Measurements from ENCODE around the gene RREB1.

The RREB1 gene

GRCh38 chr6:7216941-7217621, 109.3 kb downstream of the RREB1 start:
- DNase-seq (ENCODE audit: low read depth, low spot score): peak; percentile 22

GRCh38 chr6:7218406-7218988, 110.7 kb downstream of the RREB1 start:
- no peak for DNase-seq (ENCODE audit: low read depth, low spot score)

DNA sequence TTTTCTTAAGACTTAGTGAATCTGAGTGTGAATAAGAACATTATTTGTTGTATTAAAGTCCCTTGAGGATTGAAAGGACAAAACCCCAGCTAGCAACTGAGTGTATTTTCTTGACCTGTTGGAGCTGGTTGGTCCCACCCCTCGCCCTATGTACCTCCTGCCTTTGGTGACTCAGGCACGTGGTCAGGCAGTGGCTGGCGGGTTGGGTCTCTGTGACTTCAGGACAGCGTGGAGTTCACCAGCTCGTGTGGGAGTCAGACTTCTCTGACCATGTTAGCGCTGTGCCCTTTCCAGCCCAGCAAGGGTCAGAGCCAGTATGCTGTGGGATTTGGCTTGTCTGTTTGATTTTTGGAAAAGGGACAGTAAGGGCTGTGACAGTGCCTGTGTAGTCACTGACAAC, 111.5 kb downstream of the RREB1 start:
- DNase-seq (ENCODE audit: low read depth, low spot score): no peak

GRCh38 chr6:7222197-7222596, 114.4 kb downstream of the RREB1 start:
- no peak for DNase-seq (ENCODE audit: low read depth, low spot score)

DNA sequence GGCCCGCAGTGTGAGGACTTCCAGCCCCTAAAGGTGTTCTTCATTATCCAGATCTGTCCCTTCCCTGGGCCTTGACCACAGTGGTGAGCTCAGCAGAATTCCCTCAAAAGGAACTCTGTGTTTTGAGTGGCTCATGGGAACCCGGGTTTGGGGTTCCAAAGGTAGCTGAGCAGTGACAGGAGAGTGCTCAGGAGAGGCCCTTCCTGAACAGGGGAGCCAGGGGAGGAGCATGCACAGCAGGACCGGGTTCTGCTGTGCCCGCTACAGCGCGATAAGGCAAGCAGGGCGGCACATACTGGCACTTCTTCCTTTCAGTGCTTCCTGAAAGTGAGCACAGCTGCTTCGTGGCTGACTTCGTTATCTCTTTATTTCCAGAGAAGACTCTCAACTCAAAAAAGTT, 117.0 kb downstream of the RREB1 start:
- no peak for DNase-seq (ENCODE audit: low read depth, low spot score)

GRCh38 chr6:7228662-7229375, 121.1 kb downstream of the RREB1 start:
- no peak for DNase-seq (ENCODE audit: low read depth, low spot score)

DNA sequence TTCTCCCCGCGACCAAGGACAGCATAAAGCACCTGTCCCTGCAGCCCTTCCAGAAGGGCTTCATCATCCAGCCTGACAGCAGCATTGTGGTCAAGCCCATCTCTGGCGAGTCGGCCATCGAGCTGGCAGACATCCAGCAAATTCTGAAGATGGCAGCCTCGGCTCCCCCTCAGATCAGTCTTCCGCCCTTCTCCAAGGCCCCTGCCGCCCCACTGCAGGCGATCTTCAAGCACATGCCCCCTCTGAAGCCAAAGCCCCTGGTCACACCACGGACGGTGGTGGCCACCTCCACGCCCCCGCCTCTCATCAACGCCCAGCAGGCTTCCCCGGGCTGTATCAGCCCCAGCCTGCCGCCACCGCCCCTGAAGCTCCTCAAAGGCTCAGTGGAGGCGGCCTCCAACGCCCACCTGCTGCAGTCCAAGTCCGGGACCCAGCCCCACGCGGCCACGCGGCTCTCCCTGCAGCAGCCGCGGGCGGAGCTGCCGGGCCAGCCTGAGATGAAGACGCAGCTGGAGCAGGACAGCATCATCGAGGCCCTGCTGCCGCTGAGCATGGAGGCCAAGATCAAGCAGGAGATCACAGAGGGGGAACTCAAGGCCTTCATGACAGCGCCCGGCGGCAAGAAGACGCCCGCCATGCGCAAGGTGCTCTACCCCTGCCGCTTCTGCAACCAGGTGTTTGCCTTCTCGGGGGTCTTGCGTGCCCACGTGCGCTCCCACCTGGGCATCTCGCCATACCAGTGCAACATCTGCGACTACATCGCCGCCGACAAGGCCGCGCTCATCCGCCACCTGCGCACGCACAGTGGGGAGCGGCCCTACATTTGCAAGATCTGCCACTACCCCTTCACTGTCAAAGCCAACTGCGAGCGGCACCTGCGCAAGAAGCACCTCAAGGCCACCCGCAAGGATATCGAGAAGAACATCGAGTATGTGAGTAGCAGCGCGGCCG, 121.9 kb downstream of the RREB1 start:
- DNase-seq (ENCODE audit: low read depth, low spot score): no peak

DNA sequence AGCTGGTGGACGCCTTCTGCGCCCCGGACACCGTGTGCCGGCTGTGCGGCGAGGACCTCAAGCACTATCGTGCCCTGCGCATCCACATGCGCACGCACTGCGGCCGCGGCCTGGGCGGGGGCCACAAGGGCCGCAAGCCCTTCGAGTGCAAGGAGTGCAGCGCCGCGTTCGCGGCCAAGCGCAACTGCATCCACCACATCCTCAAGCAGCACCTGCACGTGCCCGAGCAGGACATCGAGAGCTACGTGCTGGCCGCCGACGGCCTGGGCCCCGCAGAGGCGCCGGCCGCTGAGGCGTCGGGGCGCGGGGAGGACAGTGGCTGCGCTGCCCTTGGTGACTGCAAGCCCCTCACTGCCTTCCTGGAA, 122.5 kb downstream of the RREB1 start:
- DNase-seq (ENCODE audit: low read depth, low spot score): no peak

DNA sequence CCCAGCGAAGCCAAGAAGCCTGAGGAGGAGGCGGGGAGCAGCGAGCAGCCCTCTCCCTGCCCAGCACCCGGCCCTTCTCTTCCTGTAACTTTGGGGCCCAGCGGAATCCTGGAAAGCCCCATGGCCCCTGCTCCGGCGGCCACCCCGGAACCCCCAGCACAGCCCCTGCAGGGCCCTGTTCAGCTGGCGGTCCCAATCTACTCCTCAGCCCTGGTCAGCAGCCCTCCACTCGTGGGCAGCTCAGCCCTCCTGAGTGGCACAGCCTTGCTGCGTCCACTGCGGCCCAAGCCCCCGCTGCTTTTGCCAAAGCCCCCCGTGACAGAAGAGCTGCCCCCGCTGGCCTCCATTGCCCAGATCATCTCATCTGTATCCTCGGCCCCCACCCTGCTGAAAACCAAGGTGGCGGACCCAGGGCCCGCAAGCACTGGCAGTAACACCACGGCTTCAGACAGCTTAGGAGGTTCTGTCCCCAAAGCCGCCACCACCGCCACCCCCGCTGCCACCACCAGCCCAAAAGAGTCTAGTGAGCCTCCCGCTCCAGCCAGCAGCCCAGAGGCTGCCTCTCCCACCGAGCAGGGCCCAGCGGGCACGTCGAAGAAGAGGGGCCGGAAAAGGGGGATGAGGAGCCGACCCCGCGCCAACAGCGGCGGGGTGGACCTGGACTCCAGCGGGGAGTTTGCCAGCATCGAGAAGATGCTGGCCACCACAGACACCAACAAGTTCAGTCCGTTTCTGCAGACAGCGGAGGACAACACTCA, 123.4 kb downstream of the RREB1 start:
- no peak for DNase-seq (ENCODE audit: low read depth, low spot score)

- DNase-seq (ENCODE audit: low read depth, low spot score): no peak
Observed at GRCh38 chr6:7232351-7232750, 124.6 kb downstream of the RREB1 start.

- no peak for DNase-seq (ENCODE audit: low read depth, low spot score)
Observed at GRCh38 chr6:7234547-7234946, 126.8 kb downstream of the RREB1 start.

- DNase-seq (ENCODE audit: low read depth, low spot score): no peak
Observed at GRCh38 chr6:7235712-7236305, 128.0 kb downstream of the RREB1 start.

DNA sequence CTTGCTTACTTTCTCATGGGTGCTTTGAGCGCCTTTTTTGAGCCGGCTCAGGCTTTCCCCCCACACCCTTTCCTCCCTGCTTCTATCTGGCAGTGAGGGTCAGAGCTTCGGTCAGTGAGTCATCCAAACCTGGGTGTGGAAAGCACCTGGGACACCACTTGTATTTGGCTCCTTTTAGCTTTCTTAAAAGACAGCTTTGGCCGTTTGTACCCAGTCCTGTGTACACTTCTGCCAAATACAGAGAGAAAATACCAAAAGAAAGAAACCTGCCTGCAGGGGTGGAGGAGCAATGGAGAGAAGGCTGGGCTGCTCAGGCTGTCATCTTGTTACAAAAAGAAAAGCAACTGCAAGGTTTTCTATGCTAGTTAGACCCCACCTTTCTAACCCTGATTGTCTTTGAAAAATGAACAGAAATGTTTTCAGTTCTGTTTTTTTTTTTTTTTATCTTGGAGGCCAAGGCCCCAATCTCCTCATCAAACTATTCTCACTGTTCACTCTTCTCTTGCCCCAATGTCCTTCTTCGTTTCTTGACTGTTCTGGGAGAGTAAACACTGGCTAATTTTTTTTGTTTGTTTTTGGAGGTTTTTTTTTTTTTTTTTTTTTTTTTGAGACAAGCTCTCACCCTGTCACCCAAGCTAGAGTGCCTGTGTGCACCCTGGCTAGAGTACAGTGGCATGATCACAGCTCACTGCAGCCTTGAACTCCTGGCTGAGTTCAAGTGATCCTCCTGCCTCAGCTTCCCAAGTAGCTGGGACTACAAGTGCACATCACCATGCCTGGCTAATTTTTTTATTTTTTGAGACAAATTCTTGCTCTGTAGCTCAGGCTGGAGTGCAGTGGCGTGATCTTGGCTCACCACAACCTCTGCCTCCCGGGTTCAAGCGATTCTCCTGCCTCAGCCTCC, 128.8 kb downstream of the RREB1 start:
- no peak for DNase-seq (ENCODE audit: low read depth, low spot score)

DNA sequence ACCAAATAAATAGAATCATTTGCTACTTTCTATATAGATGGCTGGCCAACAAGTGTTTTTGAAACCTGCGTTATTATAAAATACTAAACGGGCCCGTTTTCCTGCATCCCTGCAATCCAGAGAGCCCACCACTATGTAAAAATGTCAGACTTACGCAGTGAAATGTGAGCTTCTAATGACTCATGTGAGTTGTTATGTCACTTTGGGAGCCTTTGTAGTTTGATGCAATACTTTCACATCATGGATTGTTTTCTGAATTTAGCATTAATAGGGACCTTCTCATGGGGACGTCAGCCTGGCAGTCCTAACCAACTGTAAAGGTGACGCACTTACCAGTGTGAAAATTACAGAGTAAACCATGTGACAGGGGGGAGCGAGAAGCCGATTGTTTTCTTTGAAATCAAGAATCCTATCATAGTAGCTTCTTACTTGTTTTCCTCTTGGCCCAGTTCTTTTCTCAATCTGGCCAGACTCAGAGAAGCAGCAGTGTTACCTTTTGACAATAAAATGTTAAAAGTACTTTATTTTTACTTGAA, 130.0 kb downstream of the RREB1 start:
- DNase-seq (ENCODE audit: low read depth, low spot score): no peak

DNA sequence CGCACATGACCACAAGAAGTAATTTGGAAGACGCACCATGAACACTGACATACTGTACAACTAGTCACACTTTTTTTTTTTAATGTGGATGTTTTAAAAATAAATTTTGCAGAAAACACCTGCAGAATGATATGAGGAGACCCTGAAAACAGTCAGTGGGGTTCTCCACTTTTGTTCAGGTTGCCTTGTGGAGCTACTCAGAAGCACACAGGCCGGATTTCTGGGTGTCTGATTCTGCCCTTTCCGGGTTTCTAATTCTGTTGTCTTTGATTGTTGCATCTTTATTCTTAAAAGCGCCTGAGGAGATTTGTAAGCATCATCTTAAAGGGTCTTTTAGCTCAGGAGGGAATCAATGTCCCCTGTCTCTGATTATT, 130.8 kb downstream of the RREB1 start:
- DNase-seq (ENCODE audit: low read depth, low spot score): no peak

DNA sequence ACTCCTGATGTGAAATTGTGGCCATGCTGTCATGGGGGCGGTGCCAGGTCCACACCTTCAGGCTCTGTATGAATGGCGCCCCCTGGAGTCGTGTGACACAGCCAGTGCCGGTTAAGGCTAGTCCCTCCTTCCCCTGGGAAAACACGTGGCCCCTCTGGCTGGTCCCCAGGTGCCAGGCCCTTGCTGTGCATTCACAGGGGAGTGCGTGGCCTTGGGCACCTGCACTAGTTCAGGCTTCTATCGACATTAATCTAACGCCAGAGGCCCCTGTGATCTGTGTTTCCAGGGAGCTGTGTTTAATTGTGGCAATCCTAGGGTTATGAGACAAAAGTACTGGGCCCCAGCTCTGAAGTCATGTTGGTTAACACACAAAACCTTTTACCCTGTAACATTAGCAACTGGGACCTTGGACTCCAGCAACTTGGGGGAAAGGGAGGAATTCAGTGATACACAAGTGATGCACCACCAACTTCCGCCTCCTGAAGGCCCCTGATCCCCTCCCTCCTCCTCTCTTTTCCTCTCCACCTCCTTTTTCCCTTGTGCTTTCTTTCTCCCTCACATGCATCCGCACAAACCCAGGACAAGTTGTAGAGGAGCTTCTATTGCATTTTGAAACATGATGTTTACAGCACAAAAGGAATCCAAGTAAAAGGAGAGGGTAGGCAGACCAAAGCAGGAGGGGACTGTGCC, 131.3 kb downstream of the RREB1 start:
- DNase-seq (ENCODE audit: low read depth, low spot score): peak; percentile 82

GRCh38 chr6:7239590-7239948, 131.8 kb downstream of the RREB1 start:
- no peak for DNase-seq (ENCODE audit: low read depth, low spot score)

- DNase-seq (ENCODE audit: low read depth, low spot score): no peak
Observed at GRCh38 chr6:7240351-7240750, 132.6 kb downstream of the RREB1 start.

GRCh38 chr6:7241160-7241559, 133.4 kb downstream of the RREB1 start:
- no peak for DNase-seq (ENCODE audit: low read depth, low spot score)
